Measurements from ENCODE around the gene TPI1. TPM values are rescaled to one million over a fixed set of nuclear protein-coding genes. Genes with fewer than 3 reads are reported as not detected.

The TPI1 gene
- total RNA-seq, 1 experiment from 2014 or later, result 1,177 TPM

DNA sequence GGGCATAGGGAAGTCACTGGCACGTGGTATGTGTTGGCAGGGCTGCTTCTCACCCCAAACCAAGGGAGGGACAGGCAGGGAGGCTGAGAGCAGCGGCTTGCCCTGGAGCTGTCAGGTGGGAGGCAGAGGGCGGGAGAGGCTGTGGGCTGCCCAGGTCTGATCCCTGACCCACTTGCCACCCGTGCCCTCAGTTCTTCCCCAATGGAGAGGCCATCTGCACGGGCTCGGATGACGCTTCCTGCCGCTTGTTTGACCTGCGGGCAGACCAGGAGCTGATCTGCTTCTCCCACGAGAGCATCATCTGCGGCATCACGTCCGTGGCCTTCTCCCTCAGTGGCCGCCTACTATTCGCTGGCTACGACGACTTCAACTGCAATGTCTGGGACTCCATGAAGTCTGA lies 21.9 kb upstream of the TPI1 start:
- Mint-ChIP-seq H3K4me3 (no peak overlapping the region), H3K9me3 (no peaks in the 10 kb centered on the region), H3K36me3 (ENCODE audit: insufficient read depth in 1 of 3, low read depth in 3 of 3) (peaks cover 33 to 87% (median 78%) of the 10 kb centered on the region in 3 experiments), H3K27me3 (ENCODE audit: low read depth) (no peaks in the 10 kb centered on the region), H3K4me1 (peaks cover 8 to 15% of the 10 kb centered on the region in 2 experiments), H3K27ac (no peak overlapping the region; a peak in 1 of 7 replicates)
- H3K9ac ChIP-seq (ENCODE audit: extremely low read depth, insufficient read length, low read length), result no peak overlapping the region
- no peak overlapping the region for H2BK120ac ChIP-seq (ENCODE audit: low read depth, low read length, poor library complexity, severe bottlenecking)
- no peak overlapping the region for H3K14ac ChIP-seq (ENCODE audit: insufficient read depth, low read length)
- H3K4me2 ChIP-seq (ENCODE audit: insufficient read depth, insufficient read length, low read length), result no peak overlapping the region
- no peaks in the 10 kb centered on the region for H3K79me2 ChIP-seq (ENCODE audit: insufficient read depth, low read length)
- H3K27ac ChIP-seq (ENCODE audit: insufficient read length, low read depth, low read length), result no peak overlapping the region
- H3K56ac ChIP-seq (ENCODE audit: insufficient read length, low read depth, low read length), result no peak overlapping the region
- H3K4me1 ChIP-seq (ENCODE audit: insufficient read depth, low read length), result no peaks in the 10 kb centered on the region
- no peak overlapping the region for H3K23ac ChIP-seq (ENCODE audit: insufficient read length, low read depth, low read length)
- no peak overlapping the region for H4K91ac ChIP-seq (ENCODE audit: insufficient read length, low read depth, low read length)
- no peak overlapping the region for H3T11ph ChIP-seq (ENCODE audit: low read length)
- H3K79me1 ChIP-seq (ENCODE audit: insufficient read depth, low read depth, low read length, poor library complexity, severe bottlenecking), result no peaks in the 10 kb centered on the region
- H2BK15ac ChIP-seq (ENCODE audit: low read depth, low read length), result no peak overlapping the region
- H2AFZ ChIP-seq (ENCODE audit: low read length), result no peak overlapping the region
- H2BK5ac ChIP-seq (ENCODE audit: insufficient read length, low read length), result no peak overlapping the region
- H4K8ac ChIP-seq (replicated peaks; ENCODE audit: insufficient read length, low read depth, low read length), result no peak overlapping the region
- TF ChIP-seq, protein P1, sequence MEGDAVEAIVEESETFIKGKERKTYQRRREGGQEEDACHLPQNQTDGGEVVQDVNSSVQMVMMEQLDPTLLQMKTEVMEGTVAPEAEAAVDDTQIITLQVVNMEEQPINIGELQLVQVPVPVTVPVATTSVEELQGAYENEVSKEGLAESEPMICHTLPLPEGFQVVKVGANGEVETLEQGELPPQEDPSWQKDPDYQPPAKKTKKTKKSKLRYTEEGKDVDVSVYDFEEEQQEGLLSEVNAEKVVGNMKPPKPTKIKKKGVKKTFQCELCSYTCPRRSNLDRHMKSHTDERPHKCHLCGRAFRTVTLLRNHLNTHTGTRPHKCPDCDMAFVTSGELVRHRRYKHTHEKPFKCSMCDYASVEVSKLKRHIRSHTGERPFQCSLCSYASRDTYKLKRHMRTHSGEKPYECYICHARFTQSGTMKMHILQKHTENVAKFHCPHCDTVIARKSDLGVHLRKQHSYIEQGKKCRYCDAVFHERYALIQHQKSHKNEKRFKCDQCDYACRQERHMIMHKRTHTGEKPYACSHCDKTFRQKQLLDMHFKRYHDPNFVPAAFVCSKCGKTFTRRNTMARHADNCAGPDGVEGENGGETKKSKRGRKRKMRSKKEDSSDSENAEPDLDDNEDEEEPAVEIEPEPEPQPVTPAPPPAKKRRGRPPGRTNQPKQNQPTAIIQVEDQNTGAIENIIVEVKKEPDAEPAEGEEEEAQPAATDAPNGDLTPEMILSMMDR (conservative IDR thresholded peaks at IDR 0.05), result no peak
- no peaks in the 10 kb centered on the region for H3K27me3 ChIP-seq (ENCODE audit: insufficient read depth, low read length)
- no peak for DNase-seq
- peaks cover under 1% of the 10 kb centered on the region for H3K23me2 ChIP-seq (ENCODE audit: insufficient read length, low read depth, low read length, poor library complexity, severe bottlenecking)
- H3K18ac ChIP-seq (ENCODE audit: insufficient read length, low read depth, low read length), result no peak overlapping the region
- no peak overlapping the region for H2BK12ac ChIP-seq (ENCODE audit: insufficient read length, low read depth, low read length)
- no peak overlapping the region for H2AK5ac ChIP-seq (ENCODE audit: insufficient read length, low read length)
- no peak overlapping the region for H3K4ac ChIP-seq (ENCODE audit: low read depth, low read length)
- WGBS (ENCODE audit: extremely low coverage, insufficient read length, low lambda C conversion rate), result no CpG with 5 or more reads among the region's 17 CpGs
- H4K20me1 ChIP-seq (ENCODE audit: control insufficient read depth, insufficient read depth, insufficient read length), result no peaks in the 10 kb centered on the region
- no peak overlapping the region for H2BK20ac ChIP-seq (ENCODE audit: low read depth, low read length, poor library complexity, severe bottlenecking)
- no peak overlapping the region for H4K5ac ChIP-seq (ENCODE audit: insufficient read length, low read depth, low read length)
- H3K9me3 ChIP-seq (ENCODE audit: control insufficient read depth, low read depth, low read length), result no peaks in the 10 kb centered on the region
